HepG2 (cell line): ENCODE measurements around the gene IGFBP6. TPM values are rescaled to one million over a fixed set of nuclear protein-coding genes. Genes with fewer than 3 reads are reported as not detected.
A peak's percentile ranks its signal among the peaks of the same experiment; 100 is the strongest.

Experiments used
- EHMT2 ChIP-seq: fragments of 200-600 bp; sonication (generic); IDR thresholded peaks from 2 replicates; pipeline ENCODE4 v1.7.0; 2017; ENCODE audit warnings: antibody characterized with exemption, low read depth, low read length, borderline replicate concordance
- IRF2 ChIP-seq: IDR thresholded peaks from 2 replicates; pipeline ENCODE4 v1.6.1; 2018; ENCODE audit warnings: missing genetic modification reagents, missing compliant biosample characterization
- KDM1A ChIP-seq: IDR thresholded peaks from 2 replicates; pipeline ENCODE4 v1.6.1; 2016; ENCODE audit warnings: missing compliant biosample characterization
- MEIS2 ChIP-seq: sonication (generic); formaldehyde crosslinking; IDR thresholded peaks from 2 replicates; pipeline ENCODE4 v1.9.0; 2021; ENCODE audit warnings: mild to moderate bottlenecking, missing genetic modification reagents
- NCOA2 ChIP-seq: sonication (generic); formaldehyde crosslinking; IDR thresholded peaks from 2 replicates; pipeline ENCODE4 v1.8.0; 2022; ENCODE audit warnings: inconsistent platforms
- NFE2 ChIP-seq: sonication (generic); formaldehyde crosslinking; IDR thresholded peaks from 2 replicates; pipeline ENCODE4 v1.4.0; 2020; ENCODE audit warnings: missing genetic modification reagents
- NFIC ChIP-seq: IDR thresholded peaks from 2 replicates; pipeline ENCODE4 v1.6.1; 2012; ENCODE audit warnings: mild to moderate bottlenecking, low read length, inconsistent platforms
- PTBP1 ChIP-seq: fragments of 200-400 bp; formaldehyde crosslinking; IDR thresholded peaks from 2 replicates; pipeline ENCODE4 v1.6.1; 2018; ENCODE audit warnings: low read length, low read depth; ENCODE audit not compliant: poor library complexity, severe bottlenecking
- SIN3B ChIP-seq: fragments of 150-350 bp; IDR thresholded peaks from 2 replicates; pipeline ENCODE4 v1.6.1; 2014; ENCODE audit warnings: low read length
- ZNF260 ChIP-seq: sonication (generic); formaldehyde crosslinking; IDR thresholded peaks from 2 replicates; pipeline ENCODE4 v1.4.0; 2020; ENCODE audit warnings: missing genetic modification reagents, low read depth, mild to moderate bottlenecking, borderline replicate concordance
- ZNF264 ChIP-seq: sonication (generic); formaldehyde crosslinking; IDR thresholded peaks from 2 replicates; pipeline ENCODE4 v1.4.0; 2020; ENCODE audit warnings: missing genetic modification reagents
- ZNF557 ChIP-seq: sonication (generic); formaldehyde crosslinking; IDR thresholded peaks from 2 replicates; pipeline ENCODE4 v1.4.0; 2020; ENCODE audit warnings: missing genetic modification reagents
- polyA plus RNA-seq, 8 experiments: library from polyadenylated mRNA; depleted of rRNA in 3 of 8; stranded (reverse) in 7 of 8; unstranded in 1 of 8; fragments of >200 nt; fragmentation: Illumina TruSeq in 4 of 8; extraction: Trizol in 4 of 8; gene quantifications; 2 replicates each; pipeline versions ENCODE4 v1.2.1 to v1.2.3, GENCODE V29; 2011 to 2016; ENCODE audit warnings: low read depth in 4 of 8, missing spikeins in 1 of 8, mixed read lengths in 1 of 8; ENCODE audit not compliant: insufficient read depth in 1 of 8
- total RNA-seq, 5 experiments: library from RNA; depleted of rRNA; stranded (reverse); fragments of >200 nt; fragmentation: Illumina TruSeq; extraction: Trizol; gene quantifications; 2 replicates each; pipeline ENCODE4 v1.2.3, GENCODE V29; 2016; ENCODE audit warnings: low read depth in 1 of 5
- TF ChIP-seq, protein P1 (sequence below): sonication (generic); formaldehyde crosslinking; IDR thresholded peaks from 2 replicates; pipeline ENCODE4 v1.4.0; 2020; ENCODE audit warnings: missing genetic modification reagents
- TF ChIP-seq, protein P2 (sequence below): sonication (generic); formaldehyde crosslinking; IDR thresholded peaks from 2 replicates; pipeline ENCODE4 v1.5.0; 2020; ENCODE audit warnings: mild to moderate bottlenecking, missing genetic modification reagents, borderline replicate concordance
- TF ChIP-seq, protein P3 (sequence below): sonication (generic); formaldehyde crosslinking; IDR thresholded peaks from 2 replicates; pipeline ENCODE4 v1.8.0; 2023; ENCODE audit warnings: mild to moderate bottlenecking, missing genetic modification reagents
- TF ChIP-seq, protein P4 (sequence below): sonication (generic); formaldehyde crosslinking; IDR thresholded peaks from 2 replicates; pipeline ENCODE4 v1.4.0; 2020; ENCODE audit warnings: mild to moderate bottlenecking, missing genetic modification reagents
- TF ChIP-seq, protein P5 (sequence below): sonication (generic); formaldehyde crosslinking; IDR thresholded peaks from 2 replicates; pipeline ENCODE4 v1.4.0; 2020; ENCODE audit warnings: mild to moderate bottlenecking, missing genetic modification reagents
- TF ChIP-seq, protein P6 (sequence below): fragments of 450-650 bp; IDR thresholded peaks from 2 replicates; pipeline ENCODE4 v1.6.1; 2016

Gene IGFBP6
- total and polyA plus RNA-seq, 2 of the 13 experiments (the other 11 are each of a cell fraction or from before 2014, with no cell fraction given), result 3.9 to 25.2 TPM

DNA sequence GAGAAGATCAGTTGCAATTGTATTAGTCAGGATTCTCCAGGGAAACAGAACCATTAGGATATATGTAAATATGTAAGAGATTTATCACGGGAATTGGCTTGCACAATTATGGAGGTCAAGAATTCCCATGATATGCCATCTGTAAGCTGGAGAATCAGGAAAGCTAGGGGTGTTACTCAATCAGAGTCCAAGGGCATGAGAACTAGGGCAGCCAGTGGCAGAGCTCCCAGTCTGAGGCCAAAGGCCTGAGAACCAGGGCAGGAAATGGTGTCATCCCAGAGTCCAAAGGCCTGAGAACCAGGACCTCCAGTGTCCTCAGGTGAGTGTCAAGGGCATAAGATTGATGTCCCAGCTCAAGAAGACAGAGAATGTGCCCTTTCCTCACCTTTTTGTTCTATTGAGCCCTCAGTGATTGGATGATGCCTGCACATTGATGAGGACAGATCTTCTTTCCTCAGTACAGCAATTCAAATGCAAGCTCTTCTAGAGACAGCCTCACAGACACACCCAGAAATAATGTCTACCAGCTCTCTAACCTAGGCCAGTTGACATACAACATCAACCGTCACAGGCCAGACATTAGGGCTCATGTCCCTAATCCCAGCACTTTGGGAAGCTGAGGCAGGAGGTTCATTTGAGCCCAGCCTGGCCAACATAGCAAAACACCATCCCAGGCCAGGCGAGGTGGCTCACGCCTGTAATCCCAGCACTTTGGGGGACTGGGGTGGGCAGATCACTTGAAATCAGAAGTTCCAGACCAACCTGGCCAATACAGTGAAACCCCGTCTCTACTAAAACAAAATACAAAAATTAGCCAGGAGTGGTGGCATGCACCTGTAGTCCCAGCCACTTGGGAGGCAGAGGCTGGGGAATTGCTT is 48.2 kb downstream of the IGFBP6 start (continued):
- TF ChIP-seq, protein P1, sequence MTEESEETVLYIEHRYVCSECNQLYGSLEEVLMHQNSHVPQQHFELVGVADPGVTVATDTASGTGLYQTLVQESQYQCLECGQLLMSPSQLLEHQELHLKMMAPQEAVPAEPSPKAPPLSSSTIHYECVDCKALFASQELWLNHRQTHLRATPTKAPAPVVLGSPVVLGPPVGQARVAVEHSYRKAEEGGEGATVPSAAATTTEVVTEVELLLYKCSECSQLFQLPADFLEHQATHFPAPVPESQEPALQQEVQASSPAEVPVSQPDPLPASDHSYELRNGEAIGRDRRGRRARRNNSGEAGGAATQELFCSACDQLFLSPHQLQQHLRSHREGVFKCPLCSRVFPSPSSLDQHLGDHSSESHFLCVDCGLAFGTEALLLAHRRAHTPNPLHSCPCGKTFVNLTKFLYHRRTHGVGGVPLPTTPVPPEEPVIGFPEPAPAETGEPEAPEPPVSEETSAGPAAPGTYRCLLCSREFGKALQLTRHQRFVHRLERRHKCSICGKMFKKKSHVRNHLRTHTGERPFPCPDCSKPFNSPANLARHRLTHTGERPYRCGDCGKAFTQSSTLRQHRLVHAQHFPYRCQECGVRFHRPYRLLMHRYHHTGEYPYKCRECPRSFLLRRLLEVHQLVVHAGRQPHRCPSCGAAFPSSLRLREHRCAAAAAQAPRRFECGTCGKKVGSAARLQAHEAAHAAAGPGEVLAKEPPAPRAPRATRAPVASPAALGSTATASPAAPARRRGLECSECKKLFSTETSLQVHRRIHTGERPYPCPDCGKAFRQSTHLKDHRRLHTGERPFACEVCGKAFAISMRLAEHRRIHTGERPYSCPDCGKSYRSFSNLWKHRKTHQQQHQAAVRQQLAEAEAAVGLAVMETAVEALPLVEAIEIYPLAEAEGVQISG (CRISPR knock-in tag), result peak; percentile 48; the same call in 1 of the 2 replicates
- TF ChIP-seq NCOA2 (CRISPR knock-in tag) (peak; percentile 48), MEIS2 (CRISPR knock-in tag) (peak; percentile 58), IRF2 (CRISPR knock-in tag) (peak; percentile 61; the same call in 1 of the 2 replicates), PTBP1 (no peak), ZNF260 (CRISPR knock-in tag) (no peak), EHMT2 (no peak), SIN3B (no peak), NFE2 (CRISPR knock-in tag) (no peak), ZNF264 (CRISPR knock-in tag) (0 out of 2 replicates have a peak, but pooled peaks have one; percentile 55), ZNF557 (no peak), KDM1A (CRISPR knock-in tag) (peak; percentile 43; the same call in 1 of the 2 replicates), NFIC (0 out of 2 replicates have a peak, but pooled peaks have one; percentile 41)
- TF ChIP-seq, protein P2, sequence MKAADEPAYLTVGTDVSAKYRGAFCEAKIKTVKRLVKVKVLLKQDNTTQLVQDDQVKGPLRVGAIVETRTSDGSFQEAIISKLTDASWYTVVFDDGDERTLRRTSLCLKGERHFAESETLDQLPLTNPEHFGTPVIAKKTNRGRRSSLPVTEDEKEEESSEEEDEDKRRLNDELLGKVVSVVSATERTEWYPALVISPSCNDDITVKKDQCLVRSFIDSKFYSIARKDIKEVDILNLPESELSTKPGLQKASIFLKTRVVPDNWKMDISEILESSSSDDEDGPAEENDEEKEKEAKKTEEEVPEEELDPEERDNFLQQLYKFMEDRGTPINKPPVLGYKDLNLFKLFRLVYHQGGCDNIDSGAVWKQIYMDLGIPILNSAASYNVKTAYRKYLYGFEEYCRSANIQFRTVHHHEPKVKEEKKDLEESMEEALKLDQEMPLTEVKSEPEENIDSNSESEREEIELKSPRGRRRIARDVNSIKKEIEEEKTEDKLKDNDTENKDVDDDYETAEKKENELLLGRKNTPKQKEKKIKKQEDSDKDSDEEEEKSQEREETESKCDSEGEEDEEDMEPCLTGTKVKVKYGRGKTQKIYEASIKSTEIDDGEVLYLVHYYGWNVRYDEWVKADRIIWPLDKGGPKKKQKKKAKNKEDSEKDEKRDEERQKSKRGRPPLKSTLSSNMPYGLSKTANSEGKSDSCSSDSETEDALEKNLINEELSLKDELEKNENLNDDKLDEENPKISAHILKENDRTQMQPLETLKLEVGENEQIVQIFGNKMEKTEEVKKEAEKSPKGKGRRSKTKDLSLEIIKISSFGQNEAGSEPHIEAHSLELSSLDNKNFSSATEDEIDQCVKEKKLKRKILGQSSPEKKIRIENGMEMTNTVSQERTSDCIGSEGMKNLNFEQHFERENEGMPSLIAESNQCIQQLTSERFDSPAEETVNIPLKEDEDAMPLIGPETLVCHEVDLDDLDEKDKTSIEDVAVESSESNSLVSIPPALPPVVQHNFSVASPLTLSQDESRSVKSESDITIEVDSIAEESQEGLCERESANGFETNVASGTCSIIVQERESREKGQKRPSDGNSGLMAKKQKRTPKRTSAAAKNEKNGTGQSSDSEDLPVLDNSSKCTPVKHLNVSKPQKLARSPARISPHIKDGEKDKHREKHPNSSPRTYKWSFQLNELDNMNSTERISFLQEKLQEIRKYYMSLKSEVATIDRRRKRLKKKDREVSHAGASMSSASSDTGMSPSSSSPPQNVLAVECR (CRISPR knock-in tag), result peak; percentile 33; the same call in 1 of the 2 replicates
- TF ChIP-seq, protein P3, sequence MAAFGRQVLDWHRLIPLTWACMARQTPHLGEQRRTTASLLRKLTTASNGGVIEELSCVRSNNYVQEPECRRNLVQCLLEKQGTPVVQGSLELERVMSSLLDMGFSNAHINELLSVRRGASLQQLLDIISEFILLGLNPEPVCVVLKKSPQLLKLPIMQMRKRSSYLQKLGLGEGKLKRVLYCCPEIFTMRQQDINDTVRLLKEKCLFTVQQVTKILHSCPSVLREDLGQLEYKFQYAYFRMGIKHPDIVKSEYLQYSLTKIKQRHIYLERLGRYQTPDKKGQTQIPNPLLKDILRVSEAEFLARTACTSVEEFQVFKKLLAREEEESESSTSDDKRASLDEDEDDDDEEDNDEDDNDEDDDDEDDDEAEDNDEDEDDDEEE, result no peak
- TF ChIP-seq, protein P4, sequence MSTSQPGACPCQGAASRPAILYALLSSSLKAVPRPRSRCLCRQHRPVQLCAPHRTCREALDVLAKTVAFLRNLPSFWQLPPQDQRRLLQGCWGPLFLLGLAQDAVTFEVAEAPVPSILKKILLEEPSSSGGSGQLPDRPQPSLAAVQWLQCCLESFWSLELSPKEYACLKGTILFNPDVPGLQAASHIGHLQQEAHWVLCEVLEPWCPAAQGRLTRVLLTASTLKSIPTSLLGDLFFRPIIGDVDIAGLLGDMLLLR (CRISPR knock-in tag), result no peak
- TF ChIP-seq, protein P5, sequence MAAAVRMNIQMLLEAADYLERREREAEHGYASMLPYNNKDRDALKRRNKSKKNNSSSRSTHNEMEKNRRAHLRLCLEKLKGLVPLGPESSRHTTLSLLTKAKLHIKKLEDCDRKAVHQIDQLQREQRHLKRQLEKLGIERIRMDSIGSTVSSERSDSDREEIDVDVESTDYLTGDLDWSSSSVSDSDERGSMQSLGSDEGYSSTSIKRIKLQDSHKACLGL, result no peak
- TF ChIP-seq, protein P6, sequence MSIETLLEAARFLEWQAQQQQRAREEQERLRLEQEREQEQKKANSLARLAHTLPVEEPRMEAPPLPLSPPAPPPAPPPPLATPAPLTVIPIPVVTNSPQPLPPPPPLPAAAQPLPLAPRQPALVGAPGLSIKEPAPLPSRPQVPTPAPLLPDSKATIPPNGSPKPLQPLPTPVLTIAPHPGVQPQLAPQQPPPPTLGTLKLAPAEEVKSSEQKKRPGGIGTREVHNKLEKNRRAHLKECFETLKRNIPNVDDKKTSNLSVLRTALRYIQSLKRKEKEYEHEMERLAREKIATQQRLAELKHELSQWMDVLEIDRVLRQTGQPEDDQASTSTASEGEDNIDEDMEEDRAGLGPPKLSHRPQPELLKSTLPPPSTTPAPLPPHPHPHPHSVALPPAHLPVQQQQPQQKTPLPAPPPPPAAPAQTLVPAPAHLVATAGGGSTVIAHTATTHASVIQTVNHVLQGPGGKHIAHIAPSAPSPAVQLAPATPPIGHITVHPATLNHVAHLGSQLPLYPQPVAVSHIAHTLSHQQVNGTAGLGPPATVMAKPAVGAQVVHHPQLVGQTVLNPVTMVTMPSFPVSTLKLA, result no peak
